ENCODE results near the gene IL17RE. TPM values are rescaled to one million over a fixed set of nuclear protein-coding genes. Genes with fewer than 3 reads are reported as not detected.
A peak's percentile ranks its signal among the peaks of the same experiment; 100 is the strongest.

Gene IL17RE
- total and polyA plus RNA-seq, 2 of the 13 experiments (the other 11 are each of a cell fraction or from before 2014, with no cell fraction given) = 14.5 to 24.1 TPM

- no peak for TF ChIP-seq EP300 (IDR thresholded peaks at IDR 0.05; ENCODE audit: low read depth in 2 of 2, low read length in 2 of 2)
- TF ChIP-seq EP300 (CRISPR knock-in tag; IDR thresholded peaks at IDR 0.05; ENCODE audit: borderline replicate concordance) = peak; percentile 19; the same call in 1 of the 2 replicates
- peak; percentile 39; the same call in 1 of the 2 replicates for TF ChIP-seq ZNF256 (CRISPR knock-in tag; conservative IDR thresholded peaks at IDR 0.05)
- TF ChIP-seq ZBTB25 (CRISPR knock-in tag; IDR thresholded peaks at IDR 0.05) = no peak
- TF ChIP-seq DNMT3B (CRISPR knock-in tag; conservative IDR thresholded peaks at IDR 0.05) = no peak; the same call in 1 of the 2 replicates
- TF ChIP-seq GLMP (CRISPR knock-in tag; IDR thresholded peaks at IDR 0.05; ENCODE audit: borderline replicate concordance) = no peak
- peak; percentile 58 for TF ChIP-seq AGO1 (IDR thresholded peaks at IDR 0.05; ENCODE audit: low read depth, low read length, poor library complexity, severe bottlenecking)
- no peak for TF ChIP-seq FOXM1 (CRISPR knock-in tag; IDR thresholded peaks at IDR 0.05)
- TF ChIP-seq FOXK2 (IDR thresholded peaks at IDR 0.05) = no peak
- TF ChIP-seq RAD51 (IDR thresholded peaks at IDR 0.05; ENCODE audit: borderline replicate concordance) = no peak
- TF ChIP-seq ZNF740 (CRISPR knock-in tag; IDR thresholded peaks at IDR 0.05) = 0 out of 2 replicates have a peak, but pooled peaks have one; percentile 29
- 0 out of 2 replicates have a peak, but pooled peaks have one; percentile 60 for TF ChIP-seq SIN3B (IDR thresholded peaks at IDR 0.05; ENCODE audit: low read length)
- no peak for TF ChIP-seq ZNF672 (CRISPR knock-in tag; IDR thresholded peaks at IDR 0.05)
- no peak for TF ChIP-seq PRPF4 (IDR thresholded peaks at IDR 0.05; ENCODE audit: low read depth, low read length, poor library complexity, severe bottlenecking)
- TF ChIP-seq ZNF136 (CRISPR knock-in tag; IDR thresholded peaks at IDR 0.05; ENCODE audit: low read depth) = no peak
- peak; percentile 31; the same call in 1 of the 2 replicates for TF ChIP-seq ZNF614 (CRISPR knock-in tag; IDR thresholded peaks at IDR 0.05; ENCODE audit: borderline replicate concordance)
- TF ChIP-seq MIER2 (CRISPR knock-in tag; IDR thresholded peaks at IDR 0.05) = no peak
- no peak for TF ChIP-seq TRAFD1 (CRISPR knock-in tag; IDR thresholded peaks at IDR 0.05; ENCODE audit: borderline replicate concordance)
- 0 out of 2 replicates have a peak, but pooled peaks have one; percentile 40 for TF ChIP-seq GFI1 (CRISPR knock-in tag; IDR thresholded peaks at IDR 0.05; ENCODE audit: borderline replicate concordance)
- TF ChIP-seq ARID4A (CRISPR knock-in tag; IDR thresholded peaks at IDR 0.05; ENCODE audit: borderline replicate concordance) = peak; percentile 85
- TF ChIP-seq DPF2 (CRISPR knock-in tag; IDR thresholded peaks at IDR 0.05; ENCODE audit: borderline replicate concordance, low read depth) = no peak
Measured at GRCh38 chr3:9933561-9934234, 31.1 kb downstream of the IL17RE start, which contains the start of gene CRELD1 (continued).

Measured in HepG2 (cell line).